GM23338 (cell line): Measurements from ENCODE around the gene CD163L1.

Source experiments
- CREB1 ChIP-seq: fragments of 250-450 bp; sonication (Bioruptor Pico); IDR thresholded peaks from 2 replicates; pipeline ENCODE4 v1.5.0; 2020; ENCODE audit warnings: low read depth, mild to moderate bottlenecking, moderate library complexity
- ETS1 ChIP-seq: IDR thresholded peaks from 2 replicates; pipeline ENCODE4 v1.6.1; 2016; ENCODE audit warnings: antibody characterized with exemption
- EZH2 ChIP-seq: fragments of 200-600 bp; sonication (generic); IDR thresholded peaks from one replicate; pipeline ENCODE4 v1.8.0; 2017; ENCODE audit warnings: antibody characterized with exemption, mild to moderate bottlenecking, low read depth; ENCODE audit not compliant: unreplicated experiment
- EZH2phosphoT487 ChIP-seq: fragments of 200-600 bp; sonication (generic); IDR thresholded peaks from one replicate; pipeline ENCODE4 v1.8.1; 2018; ENCODE audit warnings: antibody characterized with exemption; ENCODE audit not compliant: unreplicated experiment
- JUNB ChIP-seq: IDR thresholded peaks from one replicate; pipeline ENCODE4 v1.6.1; 2016; ENCODE audit warnings: antibody characterized with exemption; ENCODE audit not compliant: unreplicated experiment
- POLR2AphosphoS5 ChIP-seq: IDR thresholded peaks from 2 replicates; pipeline ENCODE4 v1.6.1; 2016; ENCODE audit warnings: antibody characterized with exemption, low read depth
- STAT1 ChIP-seq: IDR thresholded peaks from one replicate; pipeline ENCODE4 v1.6.1; 2016; ENCODE audit warnings: antibody characterized with exemption; ENCODE audit not compliant: unreplicated experiment
- ZNF331 ChIP-seq: fragments of 250-450 bp; sonication (Bioruptor Pico); IDR thresholded peaks from 2 replicates; pipeline ENCODE4 v1.5.0; 2020; ENCODE audit warnings: low read depth, mild to moderate bottlenecking, moderate library complexity
- TF ChIP-seq, protein P1 (sequence below), 2 experiments: fragments of 200-600 bp in 1 of 2; sonication (generic) in 1 of 2; conservative IDR thresholded peaks; 2 replicates each; pipeline versions ENCODE4 v1.5.1 to v1.6.1; 2016 to 2017; ENCODE audit warnings: antibody characterized with exemption in 2 of 2, low read depth in 2 of 2, mild to moderate bottlenecking in 2 of 2, moderate library complexity in 1 of 2
- TF ChIP-seq, protein P2 (sequence below): IDR thresholded peaks from one replicate; pipeline ENCODE4 v1.6.1; 2018; ENCODE audit warnings: antibody characterized with exemption; ENCODE audit not compliant: unreplicated experiment

DNA sequence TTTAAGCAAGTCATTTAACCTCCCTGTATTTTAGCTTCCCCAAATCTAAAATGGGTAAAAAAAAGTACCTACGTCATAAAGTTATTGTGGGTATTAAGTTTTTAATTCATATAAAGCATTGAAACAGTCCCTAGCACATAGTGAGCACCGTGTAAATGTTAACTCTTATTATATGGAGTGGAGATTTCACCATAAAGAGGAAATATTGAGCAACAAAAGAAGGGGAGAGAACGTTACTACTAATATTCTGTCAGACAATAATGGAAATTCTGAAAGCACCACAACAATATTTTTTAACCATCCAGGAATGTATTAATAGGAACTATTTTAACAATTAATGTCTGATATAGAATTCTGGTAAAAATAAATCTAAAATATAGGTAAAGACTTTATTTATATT is 7.8 kb upstream of the CD163L1 start:
- TF ChIP-seq, protein P1, sequence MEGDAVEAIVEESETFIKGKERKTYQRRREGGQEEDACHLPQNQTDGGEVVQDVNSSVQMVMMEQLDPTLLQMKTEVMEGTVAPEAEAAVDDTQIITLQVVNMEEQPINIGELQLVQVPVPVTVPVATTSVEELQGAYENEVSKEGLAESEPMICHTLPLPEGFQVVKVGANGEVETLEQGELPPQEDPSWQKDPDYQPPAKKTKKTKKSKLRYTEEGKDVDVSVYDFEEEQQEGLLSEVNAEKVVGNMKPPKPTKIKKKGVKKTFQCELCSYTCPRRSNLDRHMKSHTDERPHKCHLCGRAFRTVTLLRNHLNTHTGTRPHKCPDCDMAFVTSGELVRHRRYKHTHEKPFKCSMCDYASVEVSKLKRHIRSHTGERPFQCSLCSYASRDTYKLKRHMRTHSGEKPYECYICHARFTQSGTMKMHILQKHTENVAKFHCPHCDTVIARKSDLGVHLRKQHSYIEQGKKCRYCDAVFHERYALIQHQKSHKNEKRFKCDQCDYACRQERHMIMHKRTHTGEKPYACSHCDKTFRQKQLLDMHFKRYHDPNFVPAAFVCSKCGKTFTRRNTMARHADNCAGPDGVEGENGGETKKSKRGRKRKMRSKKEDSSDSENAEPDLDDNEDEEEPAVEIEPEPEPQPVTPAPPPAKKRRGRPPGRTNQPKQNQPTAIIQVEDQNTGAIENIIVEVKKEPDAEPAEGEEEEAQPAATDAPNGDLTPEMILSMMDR (conservative IDR thresholded peaks at IDR 0.05; ENCODE audit: low read depth in 2 of 2), result no peak
- TF ChIP-seq POLR2AphosphoS5 (no peak), EZH2 (no peak), EZH2phosphoT487 (no peak), CREB1 (CRISPR knock-in tag) (no peak), STAT1 (no peak), ETS1 (no peak), JUNB (no peak), ZNF331 (CRISPR knock-in tag) (no peak)
- TF ChIP-seq, protein P2, sequence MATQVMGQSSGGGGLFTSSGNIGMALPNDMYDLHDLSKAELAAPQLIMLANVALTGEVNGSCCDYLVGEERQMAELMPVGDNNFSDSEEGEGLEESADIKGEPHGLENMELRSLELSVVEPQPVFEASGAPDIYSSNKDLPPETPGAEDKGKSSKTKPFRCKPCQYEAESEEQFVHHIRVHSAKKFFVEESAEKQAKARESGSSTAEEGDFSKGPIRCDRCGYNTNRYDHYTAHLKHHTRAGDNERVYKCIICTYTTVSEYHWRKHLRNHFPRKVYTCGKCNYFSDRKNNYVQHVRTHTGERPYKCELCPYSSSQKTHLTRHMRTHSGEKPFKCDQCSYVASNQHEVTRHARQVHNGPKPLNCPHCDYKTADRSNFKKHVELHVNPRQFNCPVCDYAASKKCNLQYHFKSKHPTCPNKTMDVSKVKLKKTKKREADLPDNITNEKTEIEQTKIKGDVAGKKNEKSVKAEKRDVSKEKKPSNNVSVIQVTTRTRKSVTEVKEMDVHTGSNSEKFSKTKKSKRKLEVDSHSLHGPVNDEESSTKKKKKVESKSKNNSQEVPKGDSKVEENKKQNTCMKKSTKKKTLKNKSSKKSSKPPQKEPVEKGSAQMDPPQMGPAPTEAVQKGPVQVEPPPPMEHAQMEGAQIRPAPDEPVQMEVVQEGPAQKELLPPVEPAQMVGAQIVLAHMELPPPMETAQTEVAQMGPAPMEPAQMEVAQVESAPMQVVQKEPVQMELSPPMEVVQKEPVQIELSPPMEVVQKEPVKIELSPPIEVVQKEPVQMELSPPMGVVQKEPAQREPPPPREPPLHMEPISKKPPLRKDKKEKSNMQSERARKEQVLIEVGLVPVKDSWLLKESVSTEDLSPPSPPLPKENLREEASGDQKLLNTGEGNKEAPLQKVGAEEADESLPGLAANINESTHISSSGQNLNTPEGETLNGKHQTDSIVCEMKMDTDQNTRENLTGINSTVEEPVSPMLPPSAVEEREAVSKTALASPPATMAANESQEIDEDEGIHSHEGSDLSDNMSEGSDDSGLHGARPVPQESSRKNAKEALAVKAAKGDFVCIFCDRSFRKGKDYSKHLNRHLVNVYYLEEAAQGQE, result no peak
